ENCODE measurements around the gene MED26. TPM values are rescaled to one million over a fixed set of nuclear protein-coding genes. Genes with fewer than 3 reads are reported as not detected.

MED26 gene
- total RNA-seq, 1 experiment from 2014 or later, result 11.4 TPM

DNA sequence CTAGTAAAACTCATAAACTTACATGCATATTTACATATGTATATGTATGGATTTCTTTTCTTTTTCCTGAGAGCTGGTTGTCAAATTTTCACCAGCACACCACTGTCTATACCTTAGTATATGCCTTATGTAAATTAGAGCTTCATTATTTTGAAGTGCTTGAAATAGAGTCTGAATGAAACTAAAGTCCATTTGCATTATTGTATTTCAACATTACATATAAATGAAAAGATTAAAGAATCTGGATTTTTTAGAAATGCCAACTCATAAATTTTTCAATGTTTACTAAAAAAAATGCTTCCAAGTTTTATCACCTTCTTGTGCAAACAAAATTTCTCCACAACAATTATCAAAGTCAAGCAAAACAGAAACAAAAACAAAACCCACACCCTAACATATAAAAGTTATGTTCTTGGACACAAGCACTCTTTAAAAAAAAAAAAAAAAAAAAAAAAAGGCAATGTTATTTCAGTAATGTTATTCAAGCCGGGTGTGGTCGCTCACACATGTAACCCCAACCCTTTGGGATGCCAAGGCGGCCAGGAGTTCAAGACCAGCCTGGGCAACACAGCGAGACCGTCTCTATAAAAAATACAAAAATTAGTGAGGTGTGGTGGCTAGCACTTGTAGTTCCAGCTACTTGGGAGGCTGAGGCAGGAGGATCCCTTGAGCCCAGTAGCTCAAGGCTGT, 18.3 kb downstream of the MED26 start:
- no peak overlapping the region for H2BK15ac ChIP-seq (ENCODE audit: low read depth, low read length)
- H3K27me3 Mint-ChIP-seq (ENCODE audit: low read depth), result no peaks in the 10 kb centered on the region; the same call in 1 of the 2 replicates
- no peaks in the 10 kb centered on the region for H4K20me1 ChIP-seq (ENCODE audit: control insufficient read depth, insufficient read depth, insufficient read length)
- H3K4me3 Mint-ChIP-seq, result no peak overlapping the region
- H3K56ac ChIP-seq (ENCODE audit: insufficient read length, low read depth, low read length), result no peak overlapping the region
- H3K27ac ChIP-seq (ENCODE audit: insufficient read length, low read depth, low read length), result no peak overlapping the region
- H2BK20ac ChIP-seq (ENCODE audit: low read depth, low read length, poor library complexity, severe bottlenecking), result no peak overlapping the region
- H4K91ac ChIP-seq (ENCODE audit: insufficient read length, low read depth, low read length), result no peak overlapping the region
- no peak overlapping the region for H2BK120ac ChIP-seq (ENCODE audit: low read depth, low read length, poor library complexity, severe bottlenecking)
- no peaks in the 10 kb centered on the region for H3K27me3 ChIP-seq (ENCODE audit: insufficient read depth, low read length)
- no peak overlapping the region for H3K23ac ChIP-seq (ENCODE audit: insufficient read length, low read depth, low read length)
- no peak overlapping the region for H2AFZ ChIP-seq (ENCODE audit: low read length)
- no peaks in the 10 kb centered on the region for H3K9me3 Mint-ChIP-seq
- no peak overlapping the region for H3K18ac ChIP-seq (ENCODE audit: insufficient read length, low read depth, low read length)
- TF ChIP-seq, protein P1, sequence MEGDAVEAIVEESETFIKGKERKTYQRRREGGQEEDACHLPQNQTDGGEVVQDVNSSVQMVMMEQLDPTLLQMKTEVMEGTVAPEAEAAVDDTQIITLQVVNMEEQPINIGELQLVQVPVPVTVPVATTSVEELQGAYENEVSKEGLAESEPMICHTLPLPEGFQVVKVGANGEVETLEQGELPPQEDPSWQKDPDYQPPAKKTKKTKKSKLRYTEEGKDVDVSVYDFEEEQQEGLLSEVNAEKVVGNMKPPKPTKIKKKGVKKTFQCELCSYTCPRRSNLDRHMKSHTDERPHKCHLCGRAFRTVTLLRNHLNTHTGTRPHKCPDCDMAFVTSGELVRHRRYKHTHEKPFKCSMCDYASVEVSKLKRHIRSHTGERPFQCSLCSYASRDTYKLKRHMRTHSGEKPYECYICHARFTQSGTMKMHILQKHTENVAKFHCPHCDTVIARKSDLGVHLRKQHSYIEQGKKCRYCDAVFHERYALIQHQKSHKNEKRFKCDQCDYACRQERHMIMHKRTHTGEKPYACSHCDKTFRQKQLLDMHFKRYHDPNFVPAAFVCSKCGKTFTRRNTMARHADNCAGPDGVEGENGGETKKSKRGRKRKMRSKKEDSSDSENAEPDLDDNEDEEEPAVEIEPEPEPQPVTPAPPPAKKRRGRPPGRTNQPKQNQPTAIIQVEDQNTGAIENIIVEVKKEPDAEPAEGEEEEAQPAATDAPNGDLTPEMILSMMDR (conservative IDR thresholded peaks at IDR 0.05), result no peak
- H4K5ac ChIP-seq (ENCODE audit: insufficient read length, low read depth, low read length), result no peak overlapping the region
- H3K79me2 ChIP-seq (ENCODE audit: insufficient read depth, low read length), result peaks cover 21% of the 10 kb centered on the region; the same call in 1 of the 2 replicates
- no peak overlapping the region for H3K14ac ChIP-seq (ENCODE audit: insufficient read depth, low read length)
- H3K9ac ChIP-seq (ENCODE audit: extremely low read depth, insufficient read length, low read length), result no peak overlapping the region
- H3K4me1 Mint-ChIP-seq, result peaks cover 0 to 6% of the 10 kb centered on the region in 2 experiments; a peak in 3 of 4 replicates
- no peak overlapping the region for H2BK12ac ChIP-seq (ENCODE audit: insufficient read length, low read depth, low read length)
- no peaks in the 10 kb centered on the region for H3K36me3 Mint-ChIP-seq (ENCODE audit: insufficient read depth in 1 of 3, low read depth in 3 of 3)
- no peak overlapping the region for H2BK5ac ChIP-seq (ENCODE audit: insufficient read length, low read length)
- no peak overlapping the region for H2AK5ac ChIP-seq (ENCODE audit: insufficient read length, low read length)
- H3K4ac ChIP-seq (ENCODE audit: low read depth, low read length), result no peak overlapping the region
- H3K4me2 ChIP-seq (ENCODE audit: insufficient read depth, insufficient read length, low read length), result no peak overlapping the region
- H3K23me2 ChIP-seq (ENCODE audit: insufficient read length, low read depth, low read length, poor library complexity, severe bottlenecking), result no peaks in the 10 kb centered on the region
- no peak overlapping the region for H4K8ac ChIP-seq (replicated peaks; ENCODE audit: insufficient read length, low read depth, low read length)
- no peaks in the 10 kb centered on the region for H3K4me1 ChIP-seq (ENCODE audit: insufficient read depth, low read length)
- WGBS (ENCODE audit: extremely low coverage, insufficient read length, low lambda C conversion rate), result no CpG with 5 or more reads among the region's 5 CpGs
- H3K27ac Mint-ChIP-seq, result no peak overlapping the region
- H3K9me3 ChIP-seq (ENCODE audit: control insufficient read depth, low read depth, low read length), result no peaks in the 10 kb centered on the region
- no peak for DNase-seq
- H3K79me1 ChIP-seq (ENCODE audit: insufficient read depth, low read depth, low read length, poor library complexity, severe bottlenecking), result peaks cover 11% of the 10 kb centered on the region
- no peak overlapping the region for H3T11ph ChIP-seq (ENCODE audit: low read length)
